Ureter (tissue), 1 donor: ENCODE results near the gene CARS2. TPM values are rescaled to one million over a fixed set of nuclear protein-coding genes. Genes with fewer than 3 reads are reported as not detected.
A peak's percentile ranks its signal among the peaks of the same experiment; 100 is the strongest.

Experiments
- DNase-seq: peaks from one replicate; pipeline ENCODE4 v3.0.0-alpha.2; 2020; ENCODE audit warnings: low spot score
- total RNA-seq: library from RNA; stranded (reverse); gene quantifications from one replicate; pipeline ENCODE4 v1.2.4, GENCODE V29; 2023
- donor health status: DM: yes; HTN: yes; CAD: no.

CARS2 gene
- total RNA-seq, 1 donor from 2014 or later: 86.7 TPM

DNA sequence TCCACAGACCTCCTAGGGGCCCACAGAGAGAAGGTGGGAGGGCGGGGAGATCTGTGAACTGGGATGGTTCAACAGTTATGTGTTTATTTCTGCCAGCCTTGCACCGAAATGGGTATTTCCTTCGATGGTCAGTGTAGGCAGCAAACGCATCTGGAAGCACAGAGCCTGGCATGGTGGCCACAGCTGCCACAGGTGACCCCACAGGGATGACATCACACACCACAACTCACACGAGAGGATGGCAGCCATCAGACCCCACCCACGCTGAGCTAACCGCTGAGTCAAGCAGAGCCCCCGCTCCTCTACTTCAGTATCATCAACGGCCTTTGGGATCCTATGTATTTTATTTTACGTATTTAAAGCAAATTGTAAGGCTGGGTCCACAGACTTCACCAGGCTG is 53.2 kb downstream of the CARS2 start:
- no peak for DNase-seq

DNA sequence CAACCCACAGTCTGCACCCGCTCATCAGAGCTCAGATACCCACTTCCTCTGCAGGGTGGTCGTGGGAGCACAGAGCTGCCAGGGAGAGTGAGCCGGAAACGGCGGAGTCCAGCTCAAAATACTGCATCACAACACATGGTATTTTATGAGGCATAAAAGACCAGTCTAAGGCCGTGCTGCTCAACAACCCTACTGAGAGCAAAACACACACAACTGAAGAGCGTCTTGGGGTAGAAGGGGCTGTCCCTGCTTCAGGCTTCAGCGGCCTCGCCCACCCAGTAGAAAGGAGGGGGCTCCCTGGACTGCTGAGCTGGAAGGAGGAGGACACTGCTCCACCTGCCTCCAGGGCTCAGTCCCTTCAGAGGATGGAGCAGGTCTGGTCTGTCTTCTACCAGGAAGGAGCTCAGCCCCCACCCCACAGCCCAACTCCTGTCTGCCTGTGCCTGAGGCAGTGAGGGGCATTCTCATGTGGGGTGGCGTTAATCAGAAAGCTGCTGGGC is 53.6 kb downstream of the CARS2 start:
- DNase-seq: no peak

DNA sequence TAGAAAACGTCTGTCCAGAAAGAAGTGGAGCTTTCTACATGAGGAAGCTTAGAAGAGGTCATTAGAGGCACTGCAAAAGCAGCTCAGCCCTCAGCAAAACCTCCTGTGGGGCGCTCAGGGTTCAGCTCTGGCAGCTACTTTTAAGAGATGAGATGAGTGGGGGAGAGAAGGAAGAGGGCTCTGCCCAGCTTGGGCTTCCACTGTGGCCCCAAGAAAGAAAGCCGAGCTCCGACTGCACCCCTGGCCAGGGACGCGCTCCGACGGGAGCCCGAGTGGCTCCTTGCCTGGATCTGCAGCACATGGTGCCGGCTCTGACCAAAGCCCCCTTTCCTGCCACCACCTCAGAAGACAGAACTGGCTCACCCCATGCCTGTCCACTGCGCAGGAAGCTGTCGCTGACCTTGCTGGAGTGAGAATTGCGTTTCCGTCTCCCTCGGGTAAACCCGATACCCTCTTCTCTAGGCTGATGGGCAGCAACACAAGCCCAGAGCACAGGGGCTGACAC is 54.1 kb downstream of the CARS2 start:
- DNase-seq: no peak

DNA sequence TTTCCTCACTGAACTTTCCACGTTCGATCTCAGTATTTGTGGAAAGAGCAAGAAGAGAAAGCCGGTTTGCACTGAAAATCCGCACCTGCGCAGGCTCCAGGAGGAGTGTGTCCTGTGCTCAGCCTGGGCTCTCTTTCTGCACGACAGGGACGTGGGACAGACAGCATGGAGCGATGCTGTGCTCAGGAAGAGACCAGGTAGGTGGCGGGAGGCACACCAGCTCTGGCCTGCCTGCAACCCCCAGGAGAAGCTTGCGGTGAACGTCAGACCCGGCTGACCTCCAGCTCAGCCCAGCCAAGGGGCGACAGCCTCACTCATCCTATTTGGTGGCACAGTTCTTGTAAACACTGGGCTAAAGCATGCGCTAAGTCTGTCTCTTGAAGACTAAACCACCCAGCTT is 54.6 kb downstream of the CARS2 start:
- DNase-seq: no peak

DNA sequence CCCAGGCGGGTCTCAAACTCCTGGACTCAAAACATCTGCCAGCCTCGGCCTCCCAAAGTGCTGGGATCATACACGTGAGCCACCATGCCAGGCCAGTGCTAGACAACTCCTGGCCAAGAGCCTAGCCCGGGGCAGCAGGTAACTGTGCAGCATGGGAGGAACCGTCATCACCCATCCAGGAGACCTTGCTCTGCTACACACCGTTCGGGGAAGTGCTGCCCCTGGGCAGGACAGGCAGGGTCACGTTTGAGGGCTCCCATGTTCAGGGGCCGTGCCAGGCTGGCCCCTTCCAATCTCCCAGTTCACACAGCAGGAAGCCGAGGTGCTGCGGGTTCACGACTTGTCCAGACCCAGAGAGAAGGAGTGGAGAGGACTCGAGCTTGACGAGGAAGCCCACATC is 55.5 kb downstream of the CARS2 start:
- no peak for DNase-seq

DNA sequence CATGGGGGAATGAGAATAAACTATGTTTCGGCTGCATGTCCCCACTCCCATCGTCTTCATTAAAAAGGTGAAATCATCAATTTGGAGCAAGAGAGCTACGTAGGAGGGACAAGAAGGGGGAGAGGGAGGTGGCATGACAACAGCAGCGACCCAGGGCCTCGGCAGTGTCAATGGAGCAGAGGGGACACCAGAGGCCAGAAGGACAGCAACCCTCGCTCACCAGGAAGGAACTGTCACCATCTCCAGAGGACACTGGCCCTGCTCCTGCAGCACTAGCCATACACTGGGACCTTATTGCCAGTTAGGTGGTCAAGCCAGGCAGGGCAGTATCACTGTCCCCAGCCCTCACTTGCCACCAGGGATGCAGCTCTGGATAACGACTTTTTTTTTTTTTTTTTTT is 56.4 kb downstream of the CARS2 start:
- no peak for DNase-seq

DNA sequence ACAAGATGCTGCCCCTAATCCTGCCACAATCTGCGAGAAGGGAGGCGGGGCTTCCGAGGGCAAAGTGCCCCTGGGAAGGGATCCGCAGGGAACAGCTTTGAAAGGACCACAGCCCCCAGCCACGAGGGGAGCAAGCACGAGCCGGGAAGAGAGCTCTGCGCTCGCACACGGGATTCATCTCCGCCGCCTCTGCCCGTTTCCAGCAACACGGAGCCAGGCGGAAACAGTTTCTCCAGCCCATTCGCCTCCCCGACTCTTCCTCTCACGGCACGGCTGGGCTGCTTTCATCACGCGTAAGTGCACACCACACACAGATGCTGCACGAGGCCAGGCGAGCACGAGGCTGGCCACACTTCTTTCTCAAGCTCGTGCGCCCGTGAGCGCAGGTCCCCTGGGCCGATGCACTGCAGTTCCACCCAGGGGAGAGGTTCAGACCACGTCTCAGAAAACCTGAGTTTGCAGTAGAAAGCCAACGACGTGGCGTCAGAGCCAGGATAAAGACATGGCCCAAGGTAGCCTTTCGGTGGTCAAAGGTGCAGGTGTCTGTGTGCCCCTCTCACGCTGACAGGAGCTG is 57.0 kb downstream of the CARS2 start:
- no peak for DNase-seq

DNA sequence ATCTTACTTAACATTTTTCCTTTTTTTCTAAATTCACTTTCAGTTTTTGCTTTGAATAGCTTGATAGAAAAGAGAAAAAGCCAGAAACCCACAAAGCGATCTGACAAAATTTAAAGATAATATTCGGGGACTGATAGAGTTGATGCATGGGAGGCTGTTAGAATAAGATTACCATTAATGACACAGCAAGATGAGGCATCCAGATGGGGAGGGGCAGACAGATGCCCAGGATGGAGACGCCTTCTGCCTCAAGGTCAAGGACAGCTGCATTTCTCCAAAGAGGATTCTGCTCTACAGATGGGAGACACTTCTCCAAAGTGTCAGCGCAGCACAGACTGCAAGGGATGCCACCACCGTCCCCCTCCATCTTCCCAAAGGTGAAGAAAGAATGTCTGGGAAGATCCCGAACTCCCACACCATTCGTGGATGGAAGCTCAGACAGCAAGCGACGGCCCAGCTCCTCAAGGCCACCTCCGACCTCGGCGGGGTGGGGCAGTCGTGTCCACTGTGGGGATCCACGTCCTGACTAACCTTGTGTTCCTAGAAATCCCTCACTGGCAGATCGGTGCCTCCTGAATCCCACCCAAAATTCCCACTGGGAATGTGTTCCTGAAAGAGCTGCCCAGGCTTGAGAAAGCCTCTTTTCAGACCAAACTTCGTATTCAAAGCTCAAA is 57.6 kb downstream of the CARS2 start:
- DNase-seq: no peak

DNA sequence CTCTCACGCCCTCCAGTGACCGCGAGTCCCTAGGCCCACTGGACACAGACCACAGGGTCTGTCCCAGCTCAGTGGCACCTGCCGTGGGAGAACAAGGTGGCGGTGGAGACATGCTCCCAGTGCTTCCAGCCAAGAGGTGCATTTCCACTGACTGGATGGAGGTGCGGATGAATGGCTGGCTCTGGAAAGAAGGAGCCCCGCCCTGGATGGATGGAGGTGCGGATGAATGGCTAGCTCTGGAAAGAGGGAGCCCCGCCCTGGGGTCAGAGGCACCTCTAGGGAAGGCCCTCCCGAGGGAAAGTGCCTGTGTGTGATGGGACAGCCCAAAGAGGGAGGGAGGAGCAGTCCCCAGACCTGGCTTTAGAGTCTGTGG is 58.6 kb downstream of the CARS2 start:
- no peak for DNase-seq

DNA sequence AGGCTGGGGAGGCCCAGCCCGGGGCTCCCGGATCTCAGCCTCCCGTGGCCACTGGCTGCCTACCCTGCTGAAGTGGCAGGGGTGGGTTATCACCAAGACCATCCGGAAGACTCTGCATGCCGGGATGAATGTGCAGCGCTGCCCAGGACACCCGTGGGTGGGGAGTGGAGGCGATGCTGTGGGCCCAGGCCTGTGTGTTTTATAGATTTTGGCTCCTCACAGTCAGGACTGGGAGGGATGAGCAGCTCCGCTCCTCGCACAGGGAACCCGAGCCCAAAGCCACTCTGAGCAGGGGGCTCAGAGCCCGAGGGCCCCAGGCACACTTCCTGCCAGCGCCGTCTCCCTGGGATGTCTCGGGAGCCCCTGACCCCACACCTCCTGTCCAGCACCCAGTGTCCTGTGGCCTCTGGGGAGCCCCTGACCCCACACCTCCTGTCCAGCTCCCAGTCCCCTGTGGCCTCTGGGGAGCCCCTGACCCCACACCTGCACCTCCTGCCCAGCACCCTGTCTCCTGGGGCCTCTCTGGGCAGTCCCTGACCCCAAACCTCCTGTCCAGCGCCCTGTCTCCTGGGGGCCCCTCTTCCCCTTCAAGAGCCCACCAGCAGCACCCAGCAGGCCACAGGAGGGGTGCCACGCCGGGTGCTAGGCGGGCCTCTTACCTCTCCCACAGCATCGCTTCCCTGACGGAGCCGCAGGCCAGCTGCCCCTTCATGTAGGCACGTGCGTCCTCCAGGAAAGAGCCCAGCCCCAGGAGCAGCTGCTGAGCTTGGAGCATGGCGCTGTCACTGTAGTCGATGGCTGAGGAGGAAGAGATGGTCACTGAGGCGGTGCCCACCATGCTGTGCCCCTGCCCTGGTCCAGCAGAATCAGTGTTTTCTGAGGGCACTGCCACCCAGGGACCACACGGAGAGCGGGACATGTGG is 59.2 kb downstream of the CARS2 start:
- no peak for DNase-seq

DNA sequence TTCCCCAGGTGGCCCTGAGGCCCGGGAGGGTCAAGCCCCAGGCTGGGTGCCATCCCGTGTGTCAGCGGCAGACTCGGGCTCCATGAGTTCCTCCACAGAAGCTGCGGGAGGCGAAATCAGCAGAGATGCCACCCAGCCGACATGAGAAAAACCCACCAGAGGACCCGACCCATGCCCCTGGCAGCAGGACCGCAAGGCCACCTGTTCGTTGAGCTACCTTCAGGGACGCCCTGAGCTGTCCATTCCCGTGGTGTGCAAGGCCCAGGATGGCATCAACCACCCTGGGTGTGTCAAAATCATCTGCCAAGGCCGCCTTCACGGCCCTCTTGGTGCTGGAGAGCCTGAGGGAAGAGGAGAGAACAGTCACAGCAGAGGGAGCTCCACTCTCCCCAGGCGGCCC is 60.2 kb downstream of the CARS2 start:
- no peak for DNase-seq

DNA sequence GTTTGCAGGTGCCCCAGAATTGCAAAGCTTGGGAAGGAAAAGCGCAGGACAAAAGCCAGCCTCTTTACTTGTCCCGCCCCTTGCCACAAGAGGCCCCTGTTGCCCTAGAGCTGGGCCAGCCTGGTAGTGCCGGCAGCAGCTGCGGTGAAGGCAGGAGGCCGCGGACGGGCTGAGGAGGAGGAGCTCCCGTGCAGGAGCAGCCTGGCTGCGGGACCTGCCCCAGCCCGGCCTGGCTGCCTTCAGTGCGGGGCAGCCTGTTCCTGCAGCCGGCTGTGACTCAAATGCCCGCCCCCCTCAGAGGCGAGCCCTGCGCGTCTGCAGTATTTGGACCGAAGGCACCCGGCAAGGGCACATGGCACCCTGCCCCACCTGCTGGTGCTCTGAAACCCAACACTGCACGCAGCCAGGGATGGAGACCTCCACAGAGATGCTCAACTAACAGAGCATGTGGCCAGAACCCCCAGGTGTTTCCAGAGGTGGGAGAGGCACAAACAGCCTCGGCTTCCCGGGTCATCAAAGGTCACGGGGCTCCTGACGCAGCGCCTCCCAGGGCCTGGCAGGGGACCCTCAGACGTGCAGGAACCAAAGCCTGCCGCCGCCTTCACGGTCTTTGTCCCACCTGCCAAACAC is 60.9 kb downstream of the CARS2 start:
- peak; percentile 67 for DNase-seq

DNA sequence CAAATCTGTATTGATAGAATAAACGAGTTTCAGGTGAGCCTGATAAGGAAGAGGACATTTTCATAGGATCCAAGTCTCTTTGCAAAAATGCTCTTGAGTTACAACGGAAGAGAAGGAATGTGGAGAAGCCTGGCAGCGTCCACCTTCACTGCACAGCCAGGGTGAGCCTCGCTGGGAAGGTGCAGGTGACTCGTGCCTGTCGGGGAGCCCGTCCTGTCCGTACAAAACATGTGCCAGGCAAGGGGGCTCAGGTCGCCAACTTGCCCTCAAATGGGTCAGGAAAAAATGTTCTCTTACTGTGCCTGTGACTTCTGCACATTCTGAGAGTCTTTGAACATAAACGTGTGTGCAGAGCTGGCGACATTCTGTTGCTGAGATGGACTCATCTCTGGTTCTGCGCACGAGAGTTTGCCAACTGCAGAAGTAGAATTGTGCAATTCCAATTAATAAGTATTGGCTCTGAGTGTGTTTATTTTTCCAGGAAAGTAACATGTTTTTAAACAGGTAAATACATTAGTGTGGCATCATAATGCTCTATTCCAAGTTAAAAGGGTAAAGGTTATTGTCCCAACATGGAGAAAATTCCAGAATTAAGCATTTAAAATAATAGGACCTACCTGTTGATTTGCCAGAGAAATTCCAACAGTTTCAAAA is 62.0 kb downstream of the CARS2 start:
- no peak for DNase-seq

DNA sequence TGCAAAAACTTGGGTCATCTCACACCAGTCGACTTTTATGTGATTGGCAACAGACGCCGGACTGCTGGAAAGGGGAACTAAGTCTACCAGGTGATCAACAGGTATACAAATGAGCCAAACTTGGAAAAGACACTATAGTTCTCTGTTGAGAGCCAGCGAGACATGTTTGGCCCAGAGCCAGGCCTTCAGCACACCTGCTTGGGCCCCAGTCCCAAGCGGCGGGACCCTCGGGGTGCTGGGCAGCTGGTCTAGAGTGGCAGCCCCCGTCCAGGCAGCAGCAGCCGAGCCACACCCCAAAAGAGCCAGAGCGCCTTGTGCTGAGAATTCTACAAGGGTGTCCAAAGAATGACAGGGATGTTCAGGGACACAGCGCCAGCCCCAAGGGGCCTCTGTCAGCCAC is 62.6 kb downstream of the CARS2 start:
- no peak for DNase-seq

DNA sequence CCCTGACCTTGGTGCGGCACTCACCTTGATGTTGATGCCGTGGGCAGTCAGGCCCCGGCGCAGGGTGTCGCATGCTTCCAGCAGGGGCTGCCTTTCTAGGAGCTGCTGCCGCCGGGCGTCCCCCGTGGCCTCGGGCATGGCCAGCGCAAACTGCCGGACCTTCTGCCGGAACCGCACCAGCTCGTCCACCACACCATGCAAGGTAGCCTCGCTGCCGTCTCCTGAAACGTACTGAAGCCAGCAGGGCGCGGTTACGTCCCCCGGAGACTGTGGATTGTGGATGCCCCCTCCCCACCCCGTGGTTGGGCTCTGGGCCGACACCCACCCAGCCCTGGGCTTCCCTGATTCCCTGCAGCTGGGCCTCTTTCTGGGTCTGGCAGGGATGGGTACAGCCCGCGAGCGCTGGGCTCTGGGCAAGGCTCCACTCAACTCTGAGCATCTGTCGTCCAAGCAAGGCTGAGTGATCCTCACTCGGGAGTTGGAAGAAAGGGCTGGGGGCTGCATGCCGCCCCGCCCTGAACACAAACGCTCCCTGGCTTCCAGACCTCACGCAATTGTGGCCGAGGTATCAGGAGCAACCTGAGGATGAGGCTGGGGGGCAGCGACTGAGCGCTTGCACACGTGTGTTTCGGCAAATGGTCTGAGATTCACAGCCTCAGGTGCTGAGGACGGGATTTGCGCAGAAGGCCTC is 63.5 kb downstream of the CARS2 start:
- no peak for DNase-seq

DNA sequence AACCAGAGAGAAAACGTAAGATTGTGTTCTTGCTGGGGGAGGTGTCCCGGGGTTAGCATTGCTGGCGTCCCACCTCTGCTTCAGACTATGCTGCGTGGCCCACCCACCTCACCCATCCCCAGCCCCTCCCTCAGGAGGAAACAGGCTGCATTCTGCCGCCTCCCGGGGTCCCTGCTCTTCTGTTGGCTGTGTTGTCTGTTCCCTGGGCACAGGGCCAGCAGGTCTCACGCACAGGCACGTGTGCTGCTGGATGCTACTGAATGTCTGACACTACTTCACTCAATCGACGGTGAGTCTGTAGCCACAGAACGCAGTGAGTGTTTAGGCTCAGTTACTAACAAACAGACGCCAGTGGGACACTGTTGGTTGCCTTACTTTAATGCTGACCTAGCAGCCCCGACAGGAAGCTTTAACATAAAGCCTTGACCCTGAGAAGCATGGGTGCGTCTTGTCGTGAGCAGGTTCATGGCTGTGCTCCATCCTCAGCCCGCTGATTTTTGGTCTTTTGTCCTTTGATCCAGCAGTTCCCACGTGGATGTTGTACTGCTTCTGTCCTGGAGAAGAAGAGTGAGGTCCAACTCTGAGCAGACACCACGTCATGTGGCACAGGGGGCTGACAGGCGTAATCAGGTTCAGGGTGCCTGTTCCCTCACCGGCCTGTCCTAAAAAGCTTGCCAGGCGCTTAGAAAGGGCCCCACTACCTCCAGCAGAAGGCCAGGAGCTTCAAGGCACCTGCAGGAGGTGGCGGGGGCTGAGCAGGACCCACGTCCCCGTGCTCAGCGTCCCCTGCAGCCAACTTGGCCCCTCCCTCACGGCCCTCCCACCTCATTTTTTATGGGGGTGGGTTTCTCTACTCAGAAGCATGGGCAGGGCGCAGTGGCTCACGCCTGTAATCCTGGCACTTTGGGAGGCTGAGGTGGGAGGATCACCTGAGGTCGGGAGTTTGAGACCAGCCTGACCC is 64.6 kb downstream of the CARS2 start:
- DNase-seq: no peak

DNA sequence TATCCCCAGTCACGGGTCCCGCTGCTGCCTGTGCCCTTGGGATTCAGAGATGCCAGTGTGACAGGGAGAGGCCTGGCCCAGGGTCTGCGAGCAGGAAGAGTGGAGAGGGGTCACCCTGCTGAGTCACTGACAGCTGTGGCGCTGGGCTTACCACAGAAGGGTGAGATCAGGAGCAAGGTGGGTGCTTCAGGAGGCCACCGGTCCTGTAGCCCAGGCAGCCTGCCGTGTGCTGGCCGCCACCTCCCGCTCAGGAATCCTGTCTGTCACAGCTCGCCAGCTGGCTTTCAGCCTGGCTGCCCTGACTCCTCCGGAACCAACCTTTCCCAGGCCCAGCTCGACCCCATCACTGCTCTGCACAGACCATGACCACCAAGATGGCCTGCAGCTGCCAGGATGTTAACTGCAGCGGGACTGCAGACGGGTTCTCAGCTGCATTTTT is 65.3 kb downstream of the CARS2 start:
- no peak for DNase-seq

DNA sequence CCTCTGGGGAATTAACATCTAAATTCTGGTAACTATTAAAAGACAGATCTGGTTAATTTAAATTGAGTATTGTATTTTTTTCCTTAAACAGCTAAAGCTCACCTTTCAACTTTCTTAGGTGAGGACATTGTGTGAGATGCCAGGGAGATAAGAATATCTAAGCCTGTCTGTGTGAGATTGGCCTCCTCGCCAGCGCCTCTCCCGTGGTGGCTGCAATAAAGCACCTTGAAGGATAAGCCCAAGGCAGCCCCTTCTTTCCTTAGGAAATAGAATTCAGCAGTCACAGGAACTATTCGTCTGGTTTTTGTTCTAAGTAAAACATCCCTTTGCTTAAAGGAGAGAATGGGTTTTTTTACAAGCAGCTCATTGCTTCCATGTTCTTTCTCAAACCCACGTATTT is 66.0 kb downstream of the CARS2 start:
- DNase-seq: no peak
